Muscle of arm (tissue), 12 donors: ENCODE data around the gene ZNF329. TPM values are rescaled to one million over a fixed set of nuclear protein-coding genes. Genes with fewer than 3 reads are reported as not detected.

ENCODE experiments used
- DNase-seq: peaks from one replicate; pipeline ENCODE4 v3.0.0-alpha.2; 2013
- polyA plus RNA-seq, 12 donors: library from polyadenylated mRNA; unstranded; fragments of 120-200 nt; gene quantifications; one replicate each; pipeline ENCODE4 v1.2.1, GENCODE V29; 2013; ENCODE audit not compliant: insufficient read length in 12 of 12

ZNF329 gene
- polyA plus RNA-seq, 12 donors, result 10.5 to 14.9 (median 13.2) TPM; not detected in 1

DNA sequence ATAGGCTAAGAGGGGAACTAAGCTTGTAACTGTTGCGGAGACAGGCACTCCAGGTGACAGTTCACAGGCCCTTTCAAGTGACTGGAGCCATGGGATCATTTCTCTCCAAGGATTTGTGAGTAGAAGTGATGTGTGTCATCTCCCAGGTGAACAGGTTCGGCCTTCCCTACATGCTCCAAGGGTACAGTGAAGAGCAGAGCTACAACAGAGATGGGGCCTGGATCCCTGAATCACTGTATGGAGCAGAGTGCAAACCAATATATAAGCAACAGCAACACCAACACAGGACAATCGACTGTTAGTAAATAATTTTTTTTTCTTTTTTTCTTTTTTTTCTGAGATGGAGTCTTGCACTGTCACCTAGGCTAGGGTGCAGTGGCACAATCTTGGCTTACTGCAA is 67.6 kb downstream of the ZNF329 start:
- no peak for DNase-seq

- no peak for DNase-seq
Measured at GRCh38 chr19:58079792-58080191, 70.8 kb downstream of the ZNF329 start.

Other genes with a start within 250 kb of the ZNF329 start
- 10 to 100 TPM in 8 of 12 donors, 1 to 10 TPM in 3, not detected in 1; 3.6 to 27.5 (median 12.9) TPM for gene ZNF417, start 234.2 kb downstream of the ZNF329 start, polyA plus RNA-seq
- 10 to 100 TPM in 5 of 12 donors, 1 to 10 TPM in 6, not detected in 1; 6.8 to 18.9 (median 9.9) TPM for gene ZNF418, start 215.4 kb downstream of the ZNF329 start, polyA plus RNA-seq
- 1 to 10 TPM in 10 of 12 donors, not detected in 2; 5.0 to 9.3 (median 6.8) TPM for gene ZNF256, start 203.1 kb downstream of the ZNF329 start, polyA plus RNA-seq
- 1 to 10 TPM in 7 of 12 donors, under 1 TPM in 3, not detected in 2; 0.48 to 3.7 (median 1.3) TPM for gene C19orf18, start 176.3 kb downstream of the ZNF329 start, polyA plus RNA-seq
- 10 to 100 TPM in 11 of 12 donors, not detected in 1; 10.5 to 27.5 (median 13.2) TPM for gene ZNF606, start 148.0 kb downstream of the ZNF329 start, polyA plus RNA-seq
- 1 to 10 TPM in 2 of 12 donors, under 1 TPM in 8, not detected in 2; 0.43 to 2.0 (median 0.68) TPM for gene ZSCAN1, start 116.8 kb downstream of the ZNF329 start, polyA plus RNA-seq
- gene ZNF135, start 91.5 kb downstream of the ZNF329 start, polyA plus RNA-seq, result 10 to 100 TPM in 11 of 12 donors, not detected in 1; 10.4 to 29.7 (median 14.2) TPM
- 10 to 100 TPM in 11 of 12 donors, not detected in 1; 47.2 to 70.3 (median 55.2) TPM for gene ZSCAN18, start 52.6 kb downstream of the ZNF329 start, polyA plus RNA-seq
- 10 to 100 TPM in 4 of 12 donors, 1 to 10 TPM in 7, not detected in 1; 7.6 to 21.2 (median 9.4) TPM for gene ZNF274, start 32.3 kb upstream of the ZNF329 start, polyA plus RNA-seq
- gene ZNF544, start 78.1 kb upstream of the ZNF329 start, polyA plus RNA-seq, result 10 to 100 TPM in 11 of 12 donors, not detected in 1; 13.0 to 24.3 (median 16.1) TPM
- 1 to 10 TPM in 11 of 12 donors, not detected in 1; 4.0 to 7.0 (median 5.6) TPM for gene ZNF8, start 128.2 kb upstream of the ZNF329 start, polyA plus RNA-seq
- 10 to 100 TPM in 11 of 12 donors, not detected in 1; 25.9 to 51.7 (median 28.4) TPM for gene ERVK3-1, start 154.6 kb upstream of the ZNF329 start, polyA plus RNA-seq
- gene ZSCAN22, start 176.2 kb upstream of the ZNF329 start, polyA plus RNA-seq, result 1 to 10 TPM in 10 of 12 donors, not detected in 2; 2.6 to 4.0 (median 3.1) TPM
- gene A1BG, start 202.7 kb upstream of the ZNF329 start, polyA plus RNA-seq, result 1 to 10 TPM in 10 of 12 donors, not detected in 2; 2.3 to 6.0 (median 2.9) TPM
- gene ZNF497, start 212.0 kb upstream of the ZNF329 start, polyA plus RNA-seq, result 1 to 10 TPM in 10 of 12 donors, not detected in 2; 1.6 to 3.0 (median 1.9) TPM
- gene ZNF837, start 230.2 kb upstream of the ZNF329 start, polyA plus RNA-seq, result 1 to 10 TPM in 8 of 12 donors, under 1 TPM in 3, not detected in 1; 0.65 to 8.8 (median 1.2) TPM
- 1,000 to 10,000 TPM in 9 of 12 donors, 100 to 1,000 TPM in 2, not detected in 1; 942 to 1,724 (median 1,496) TPM for gene RPS5, start 236.5 kb upstream of the ZNF329 start, polyA plus RNA-seq
- gene RNF225, start 244.9 kb upstream of the ZNF329 start, polyA plus RNA-seq, result under 1 TPM in 1 of 12 donors, not detected in 11; 0.57 TPM